ENCODE data around the gene HNRNPUL1. TPM values are rescaled to one million over a fixed set of nuclear protein-coding genes. Genes with fewer than 3 reads are reported as not detected.

HNRNPUL1 gene
- total RNA-seq, 2 donors from 2014 or later, result 88.8 to 109 TPM

GRCh38 chr19:41299046-41299754 is 35.0 kb downstream of the HNRNPUL1 start:
- peaks cover 0 to 71% of the 10 kb centered on the region in 2 donors for H3K4me1 ChIP-seq
- peak overlapping the region; percentile 90 to 95 for H3K27ac ChIP-seq
- TF ChIP-seq CTCF (IDR thresholded peaks at IDR 0.05), result no peak
- no peaks in the 10 kb centered on the region for H3K27me3 ChIP-seq
- no peak for DNase-seq (ENCODE audit: low spot score)
- H3K4me3 ChIP-seq, result no peak overlapping the region
- H3K9me3 ChIP-seq, result no peaks in the 10 kb centered on the region
- peaks cover 68% of the 10 kb centered on the region for H3K36me3 ChIP-seq

- DNase-seq (ENCODE audit: low spot score), result peak; percentile 87
- no peaks in the 10 kb centered on the region for H3K9me3 ChIP-seq
- H3K27ac ChIP-seq, result peak overlapping the region; percentile 90 to 95
- peaks cover 0 to 72% of the 10 kb centered on the region in 2 donors for H3K4me1 ChIP-seq
- H3K27me3 ChIP-seq, result no peaks in the 10 kb centered on the region
- no peak for TF ChIP-seq CTCF (IDR thresholded peaks at IDR 0.05)
- H3K4me3 ChIP-seq, result no peak overlapping the region
- H3K36me3 ChIP-seq, result peaks cover 68% of the 10 kb centered on the region
Observed at GRCh38 chr19:41299755-41300089, 35.5 kb downstream of the HNRNPUL1 start.

- Histone ChIP-seq H3K36me3 (peaks cover 68% of the 10 kb centered on the region), H3K4me3 (no peak overlapping the region), H3K4me1 (peaks cover 0 to 72% of the 10 kb centered on the region in 2 donors), H3K27me3 (no peaks in the 10 kb centered on the region), H3K9me3 (no peaks in the 10 kb centered on the region), H3K27ac (peak overlapping the region; percentile 90 to 95)
- TF ChIP-seq CTCF (IDR thresholded peaks at IDR 0.05), result no peak
- DNase-seq (ENCODE audit: low spot score), result no peak
Observed at GRCh38 chr19:41300555-41300954, 36.4 kb downstream of the HNRNPUL1 start.

GRCh38 chr19:41302624-41303351 is 38.6 kb downstream of the HNRNPUL1 start:
- no peak for TF ChIP-seq CTCF (IDR thresholded peaks at IDR 0.05)
- H3K27me3 ChIP-seq, result no peaks in the 10 kb centered on the region
- peaks cover 66% of the 10 kb centered on the region for H3K36me3 ChIP-seq
- H3K4me1 ChIP-seq, result peaks cover 0 to 54% of the 10 kb centered on the region in 2 donors
- no peak for DNase-seq (ENCODE audit: low spot score)
- H3K27ac ChIP-seq, result peak overlapping the region; percentile 35 to 90
- no peak overlapping the region for H3K4me3 ChIP-seq
- no peaks in the 10 kb centered on the region for H3K9me3 ChIP-seq

- Histone ChIP-seq H3K4me3 (no peak overlapping the region), H3K9me3 (no peaks in the 10 kb centered on the region), H3K27me3 (no peaks in the 10 kb centered on the region), H3K27ac (peak overlapping the region in 1 of 2 donors; percentile 6), H3K4me1 (peaks cover 0 to 54% of the 10 kb centered on the region in 2 donors), H3K36me3 (peaks cover 68% of the 10 kb centered on the region)
- DNase-seq (ENCODE audit: low spot score), result no peak
- no peak for TF ChIP-seq CTCF (IDR thresholded peaks at IDR 0.05)
Observed at GRCh38 chr19:41303954-41304353, 39.8 kb downstream of the HNRNPUL1 start.
